ENCODE measurements around the gene RPL31. TPM values are rescaled to one million over a fixed set of nuclear protein-coding genes. Genes with fewer than 3 reads are reported as not detected.

RPL31 gene
- total and polyA plus RNA-seq, 2 donors (not counting 1 experiment from before 2014, with no cell fraction given), result 1,159 to 2,636 TPM

GRCh38 chr2:100967716-100968115, 34.4 kb upstream of the RPL31 start:
- no peaks in the 10 kb centered on the region for H3K4me1 ChIP-seq (ENCODE audit: control insufficient read depth, extremely low read depth, insufficient read depth, low read length)
- H3K4me3 ChIP-seq (replicated peaks in 1 of 4; ENCODE audit: control extremely low read depth in 1 of 4, insufficient read depth in 1 of 4, low read depth in 3 of 4, low read length in 4 of 4), result no peak overlapping the region
- H4K20me1 ChIP-seq (ENCODE audit: control insufficient read depth, extremely low read depth, insufficient read depth, low read length), result no peaks in the 10 kb centered on the region
- H3K9ac ChIP-seq (ENCODE audit: insufficient read depth, low read length), result no peak overlapping the region
- TF ChIP-seq EZH2 (IDR thresholded peaks at IDR 0.05; ENCODE audit: low read length, missing control alignments) (no peak), CTCF (conservative IDR thresholded peaks at IDR 0.05 in 1 of 2, IDR thresholded peaks at IDR 0.05 in 1 of 2; ENCODE audit: low read depth in 1 of 2, low read length in 2 of 2) (no peak)
- H3K36me3 ChIP-seq (ENCODE audit: control insufficient read depth, insufficient read depth, low read length), result no peaks in the 10 kb centered on the region
- no peak overlapping the region for H2AFZ ChIP-seq (ENCODE audit: low read length)
- H3K27me3 ChIP-seq (ENCODE audit: control insufficient read depth, insufficient read depth, low read length), result no peaks in the 10 kb centered on the region
- no peak overlapping the region for H3K4me2 ChIP-seq (ENCODE audit: extremely low read depth, insufficient read depth, low read length)
- H3K79me2 ChIP-seq (ENCODE audit: control insufficient read depth, insufficient read depth, low read length), result no peaks in the 10 kb centered on the region
- DNase-seq (ENCODE audit: low read depth in 2 of 2), result no peak
- H3K27ac ChIP-seq (ENCODE audit: insufficient read depth, low read length), result no peak overlapping the region
- H3K9me3 ChIP-seq (ENCODE audit: control insufficient read depth, insufficient read depth, low read depth, low read length), result no peaks in the 10 kb centered on the region

GRCh38 chr2:100968146-100969145, 33.6 kb upstream of the RPL31 start:
- no peak overlapping the region for H2AFZ ChIP-seq (ENCODE audit: low read length)
- no peaks in the 10 kb centered on the region for H3K4me1 ChIP-seq (ENCODE audit: control insufficient read depth, extremely low read depth, insufficient read depth, low read length)
- DNase-seq (ENCODE audit: low read depth in 2 of 2), result no peak
- H3K9ac ChIP-seq (ENCODE audit: insufficient read depth, low read length), result no peak overlapping the region
- H3K9me3 ChIP-seq (ENCODE audit: control insufficient read depth, insufficient read depth, low read depth, low read length), result no peaks in the 10 kb centered on the region
- no peaks in the 10 kb centered on the region for H4K20me1 ChIP-seq (ENCODE audit: control insufficient read depth, extremely low read depth, insufficient read depth, low read length)
- H3K4me3 ChIP-seq (replicated peaks in 1 of 4; ENCODE audit: control extremely low read depth in 1 of 4, insufficient read depth in 1 of 4, low read depth in 3 of 4, low read length in 4 of 4), result no peak overlapping the region
- no peaks in the 10 kb centered on the region for H3K27me3 ChIP-seq (ENCODE audit: control insufficient read depth, insufficient read depth, low read length)
- no peak for TF ChIP-seq EZH2 (IDR thresholded peaks at IDR 0.05; ENCODE audit: low read length, missing control alignments)
- no peak for TF ChIP-seq CTCF (conservative IDR thresholded peaks at IDR 0.05 in 1 of 2, IDR thresholded peaks at IDR 0.05 in 1 of 2; ENCODE audit: low read depth in 1 of 2, low read length in 2 of 2)
- no peaks in the 10 kb centered on the region for H3K36me3 ChIP-seq (ENCODE audit: control insufficient read depth, insufficient read depth, low read length)
- no peak overlapping the region for H3K4me2 ChIP-seq (ENCODE audit: extremely low read depth, insufficient read depth, low read length)
- no peaks in the 10 kb centered on the region for H3K79me2 ChIP-seq (ENCODE audit: control insufficient read depth, insufficient read depth, low read length)
- no peak overlapping the region for H3K27ac ChIP-seq (ENCODE audit: insufficient read depth, low read length)

- DNase-seq (ENCODE audit: low read depth in 2 of 2), result no peak
- Histone ChIP-seq H3K27me3 (ENCODE audit: control insufficient read depth, insufficient read depth, low read length) (no peaks in the 10 kb centered on the region), H3K4me2 (ENCODE audit: extremely low read depth, insufficient read depth, low read length) (no peak overlapping the region), H2AFZ (ENCODE audit: low read length) (no peak overlapping the region), H3K27ac (ENCODE audit: insufficient read depth, low read length) (no peak overlapping the region), H3K9me3 (ENCODE audit: control insufficient read depth, insufficient read depth, low read depth, low read length) (no peaks in the 10 kb centered on the region), H3K36me3 (ENCODE audit: control insufficient read depth, insufficient read depth, low read length) (no peaks in the 10 kb centered on the region), H3K4me3 (replicated peaks in 1 of 4; ENCODE audit: control extremely low read depth in 1 of 4, insufficient read depth in 1 of 4, low read depth in 3 of 4, low read length in 4 of 4) (no peak overlapping the region), H3K79me2 (ENCODE audit: control insufficient read depth, insufficient read depth, low read length) (no peaks in the 10 kb centered on the region), H3K4me1 (ENCODE audit: control insufficient read depth, extremely low read depth, insufficient read depth, low read length) (no peaks in the 10 kb centered on the region), H4K20me1 (ENCODE audit: control insufficient read depth, extremely low read depth, insufficient read depth, low read length) (no peaks in the 10 kb centered on the region), H3K9ac (ENCODE audit: insufficient read depth, low read length) (no peak overlapping the region)
- no peak for TF ChIP-seq CTCF (conservative IDR thresholded peaks at IDR 0.05 in 1 of 2, IDR thresholded peaks at IDR 0.05 in 1 of 2; ENCODE audit: low read depth in 1 of 2, low read length in 2 of 2)
- no peak for TF ChIP-seq EZH2 (IDR thresholded peaks at IDR 0.05; ENCODE audit: low read length, missing control alignments)
Observed at GRCh38 chr2:100969998-100970397, 32.1 kb upstream of the RPL31 start.

Measured in fibroblast of lung (primary cell).